ENCODE results near the gene ENPEP.

ENPEP gene

DNA sequence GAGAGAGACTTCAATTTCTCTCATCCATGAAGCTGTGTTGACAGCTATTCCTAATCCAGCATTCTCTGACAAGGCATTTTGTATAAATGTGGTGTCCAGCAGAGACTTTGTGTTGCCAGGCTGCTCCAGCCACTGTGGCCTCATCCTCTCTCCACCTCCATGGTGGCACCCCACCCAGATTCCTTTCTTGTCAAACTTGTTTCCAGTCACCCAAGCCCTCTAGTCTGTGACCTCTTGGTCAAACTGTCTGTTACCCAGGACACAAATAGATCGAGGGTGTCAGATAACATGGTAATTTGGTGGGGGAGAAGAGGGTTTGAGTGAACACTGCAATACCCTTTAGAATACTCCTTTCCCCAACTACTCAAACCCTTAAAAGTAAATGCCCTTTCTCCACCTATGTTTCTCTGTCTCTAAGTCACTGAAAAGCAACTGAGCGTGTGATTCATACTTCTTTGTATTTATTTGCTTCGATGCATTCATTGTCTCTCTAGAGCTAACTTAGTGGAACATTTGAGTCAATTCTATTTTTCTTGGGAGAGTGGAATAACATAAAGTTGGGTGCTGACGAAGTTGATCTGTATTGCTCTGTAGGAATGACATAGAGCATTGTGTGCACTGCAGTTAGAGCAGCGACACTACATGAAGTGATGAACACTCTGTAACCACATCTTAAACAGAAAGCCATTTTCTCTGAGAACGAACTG lies 133.2 kb downstream of the ENPEP start:
- Histone ChIP-seq H3K9ac (ENCODE audit: low read length in 2 of 2) (no peak overlapping the region), H3K9me3 (ENCODE audit: control insufficient read depth in 2 of 2, low read length in 2 of 2) (no peaks in the 10 kb centered on the region), H3K36me3 (ENCODE audit: control insufficient read depth in 2 of 2, insufficient read depth in 2 of 2, low read length in 2 of 2) (no peaks in the 10 kb centered on the region), H3K27me3 (ENCODE audit: control insufficient read depth in 1 of 2, insufficient read depth in 2 of 2, low read length in 2 of 2) (peaks cover 23 to 39% of the 10 kb centered on the region in 2 donors), H3K27ac (ENCODE audit: low read length) (no peak overlapping the region), H3K4me3 (ENCODE audit: low read length in 2 of 2) (no peak overlapping the region), H3K4me1 (ENCODE audit: control insufficient read depth, insufficient read depth, low read length) (no peaks in the 10 kb centered on the region)

DNA sequence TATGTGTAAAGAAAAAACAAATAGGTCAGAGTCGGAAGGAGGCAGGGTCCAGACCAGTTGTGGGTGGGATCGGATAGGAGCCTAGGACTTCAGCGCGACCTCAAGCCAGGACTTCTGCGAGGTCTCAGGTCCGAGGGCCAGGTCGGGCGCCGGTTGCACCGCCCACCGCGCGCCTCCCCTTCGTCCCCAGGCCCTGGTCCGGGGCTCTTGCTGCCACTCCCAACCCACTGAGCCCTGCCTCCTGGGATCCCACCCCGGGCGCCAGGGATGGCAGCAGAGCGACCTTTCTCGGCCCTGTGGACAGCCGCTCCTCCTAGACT lies 134.6 kb downstream of the ENPEP start:
- Histone ChIP-seq H3K36me3 (ENCODE audit: control insufficient read depth in 2 of 2, insufficient read depth in 2 of 2, low read length in 2 of 2) (no peaks in the 10 kb centered on the region), H3K27me3 (ENCODE audit: control insufficient read depth in 1 of 2, insufficient read depth in 2 of 2, low read length in 2 of 2) (peaks cover 36 to 53% of the 10 kb centered on the region in 2 donors), H3K9ac (ENCODE audit: low read length in 2 of 2) (no peak overlapping the region), H3K4me1 (ENCODE audit: control insufficient read depth, insufficient read depth, low read length) (no peaks in the 10 kb centered on the region), H3K27ac (ENCODE audit: low read length) (no peak overlapping the region), H3K9me3 (ENCODE audit: control insufficient read depth in 2 of 2, low read length in 2 of 2) (no peaks in the 10 kb centered on the region), H3K4me3 (ENCODE audit: low read length in 2 of 2) (no peak overlapping the region)

DNA sequence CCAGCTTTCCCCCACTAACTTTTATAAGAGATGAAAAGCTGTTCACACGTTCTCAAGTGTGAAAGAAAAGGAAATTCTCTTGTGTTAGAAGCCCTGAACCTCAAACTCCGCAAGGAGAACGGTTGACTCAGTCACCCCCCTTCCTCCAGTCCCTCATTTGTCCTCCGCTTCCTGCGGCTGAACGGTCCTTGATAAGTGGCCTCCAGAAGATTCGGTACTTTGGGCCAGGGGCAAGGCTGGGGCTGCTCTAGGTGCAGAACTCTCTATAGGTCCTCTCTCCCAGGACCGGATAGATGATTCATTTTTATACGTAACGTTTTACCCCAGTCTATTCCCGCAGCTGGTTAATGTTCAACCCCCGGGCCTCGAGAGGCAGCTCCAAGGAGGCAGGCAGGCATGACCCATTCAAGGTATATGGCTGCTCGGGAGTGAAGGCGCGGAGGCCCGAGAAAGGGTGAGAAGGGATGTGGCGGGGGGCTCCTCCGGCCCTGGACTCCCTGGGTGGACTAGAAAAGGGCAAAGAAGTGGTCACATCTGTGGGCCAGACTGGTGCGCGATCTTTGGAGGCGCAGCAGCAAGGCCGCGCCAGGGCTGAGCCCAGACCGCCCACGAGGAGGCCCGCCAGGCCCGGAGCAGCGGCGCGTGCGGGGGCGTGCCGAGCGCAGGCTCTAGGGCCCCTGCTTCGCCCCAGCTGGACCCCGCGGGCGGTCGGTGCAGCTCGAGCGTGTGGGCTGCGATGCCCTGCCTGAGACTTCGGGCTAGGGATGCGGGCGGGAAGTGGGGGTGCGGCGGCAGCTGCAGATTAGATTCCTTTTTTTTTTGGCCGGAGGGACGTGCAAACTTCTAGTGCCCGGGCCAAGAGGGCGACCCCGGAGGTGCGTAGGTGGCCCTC lies 135.2 kb downstream of the ENPEP start:
- Histone ChIP-seq H3K4me1 (ENCODE audit: control insufficient read depth, insufficient read depth, low read length) (no peaks in the 10 kb centered on the region), H3K9ac (ENCODE audit: low read length in 2 of 2) (no peak overlapping the region), H3K36me3 (ENCODE audit: control insufficient read depth in 2 of 2, insufficient read depth in 2 of 2, low read length in 2 of 2) (no peaks in the 10 kb centered on the region), H3K27me3 (ENCODE audit: control insufficient read depth in 1 of 2, insufficient read depth in 2 of 2, low read length in 2 of 2) (peaks cover 41 to 59% of the 10 kb centered on the region in 2 donors), H3K4me3 (ENCODE audit: low read length in 2 of 2) (no peak overlapping the region), H3K9me3 (ENCODE audit: control insufficient read depth in 2 of 2, low read length in 2 of 2) (peaks cover 0 to 2% of the 10 kb centered on the region in 2 donors), H3K27ac (ENCODE audit: low read length) (no peak overlapping the region)

DNA sequence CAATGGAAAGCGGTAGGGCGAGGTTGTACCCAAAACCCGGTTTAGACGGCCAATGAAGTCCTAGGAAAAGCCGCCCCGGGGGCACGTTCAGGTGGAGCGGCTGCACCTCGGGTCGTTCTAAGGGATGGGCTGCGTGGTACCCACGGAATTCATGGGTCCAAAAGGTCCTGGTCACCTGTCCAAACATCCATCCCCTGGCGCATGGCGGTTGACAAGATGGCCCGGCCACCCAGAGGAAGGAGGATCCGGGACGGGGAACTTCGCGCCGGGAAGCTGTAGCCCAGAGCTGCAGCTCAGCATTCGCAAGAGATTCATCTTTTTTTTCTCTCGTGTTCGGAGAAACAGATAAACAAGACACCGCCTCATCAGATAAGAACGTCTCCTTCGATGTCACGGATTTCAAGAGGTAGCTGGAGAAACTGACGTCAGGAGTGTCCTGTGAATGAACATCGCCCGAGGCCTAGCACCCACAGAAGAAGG lies 136.1 kb downstream of the ENPEP start:
- peaks cover 41 to 67% of the 10 kb centered on the region in 2 donors for H3K27me3 ChIP-seq (ENCODE audit: control insufficient read depth in 1 of 2, insufficient read depth in 2 of 2, low read length in 2 of 2)
- H3K36me3 ChIP-seq (ENCODE audit: control insufficient read depth in 2 of 2, insufficient read depth in 2 of 2, low read length in 2 of 2), result no peaks in the 10 kb centered on the region
- no peak overlapping the region for H3K9ac ChIP-seq (ENCODE audit: low read length in 2 of 2)
- H3K9me3 ChIP-seq (ENCODE audit: control insufficient read depth in 2 of 2, low read length in 2 of 2), result peaks cover 0 to 2% of the 10 kb centered on the region in 2 donors
- H3K4me3 ChIP-seq (ENCODE audit: low read length in 2 of 2), result no peak overlapping the region
- H3K4me1 ChIP-seq (ENCODE audit: control insufficient read depth, insufficient read depth, low read length), result no peaks in the 10 kb centered on the region
- no peak overlapping the region for H3K27ac ChIP-seq (ENCODE audit: low read length)

DNA sequence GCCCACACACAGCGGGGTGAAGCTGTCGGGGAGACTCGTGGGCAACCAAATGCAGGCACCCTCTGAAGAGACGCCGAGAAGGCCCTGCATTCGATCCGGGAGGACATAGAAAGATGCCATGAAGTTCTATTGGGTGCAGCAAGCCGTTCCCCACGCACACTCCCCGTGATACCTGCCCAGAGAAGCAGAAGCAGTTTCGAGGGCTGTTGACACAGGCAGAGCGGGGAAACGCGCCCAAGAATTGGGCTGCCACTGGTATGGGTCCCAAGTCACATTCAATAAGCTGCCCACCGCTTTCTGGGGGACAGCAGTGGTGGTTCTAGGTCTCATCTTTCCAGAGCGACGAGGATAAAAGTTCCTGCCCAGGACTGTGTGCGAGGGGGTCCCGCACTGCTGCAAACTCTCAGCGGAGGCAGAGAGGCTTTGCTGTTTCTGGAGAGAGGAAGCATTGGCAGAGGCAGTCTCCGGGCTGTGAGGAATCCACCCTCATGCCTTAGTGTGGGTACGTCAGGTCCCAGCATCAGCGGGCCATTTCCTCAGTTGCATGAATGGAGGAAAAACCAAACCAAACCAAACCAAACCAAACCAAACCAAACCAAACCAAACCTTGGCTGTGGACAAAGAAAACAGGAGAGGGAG lies 136.8 kb downstream of the ENPEP start:
- Histone ChIP-seq H3K27me3 (ENCODE audit: control insufficient read depth in 1 of 2, insufficient read depth in 2 of 2, low read length in 2 of 2) (peaks cover 42 to 74% of the 10 kb centered on the region in 2 donors), H3K27ac (ENCODE audit: low read length) (no peak overlapping the region), H3K9me3 (ENCODE audit: control insufficient read depth in 2 of 2, low read length in 2 of 2) (peaks cover 0 to 2% of the 10 kb centered on the region in 2 donors), H3K4me3 (ENCODE audit: low read length in 2 of 2) (no peak overlapping the region), H3K4me1 (ENCODE audit: control insufficient read depth, insufficient read depth, low read length) (no peaks in the 10 kb centered on the region), H3K36me3 (ENCODE audit: control insufficient read depth in 2 of 2, insufficient read depth in 2 of 2, low read length in 2 of 2) (no peaks in the 10 kb centered on the region), H3K9ac (ENCODE audit: low read length in 2 of 2) (no peak overlapping the region)

DNA sequence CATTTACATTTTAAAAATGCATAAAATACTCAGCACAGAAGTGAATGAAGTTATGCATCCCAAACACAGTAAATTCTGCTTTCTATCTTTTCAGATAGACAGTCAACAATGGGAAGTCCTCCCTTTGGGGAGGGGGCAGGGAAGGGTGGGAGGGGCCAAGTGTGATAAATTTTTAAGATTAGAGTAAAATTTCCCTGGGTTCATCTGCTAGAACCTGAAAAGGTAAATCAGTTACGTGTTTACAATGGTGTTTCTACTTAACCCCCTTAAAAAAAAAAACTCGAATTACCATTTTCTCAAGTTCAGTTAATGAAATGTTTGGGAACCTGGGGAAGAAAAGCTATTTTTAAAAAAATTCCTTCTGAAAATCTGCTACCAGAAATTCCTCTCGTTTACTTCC lies 137.8 kb downstream of the ENPEP start:
- Histone ChIP-seq H3K9me3 (ENCODE audit: control insufficient read depth in 2 of 2, low read length in 2 of 2) (peaks cover 2% of the 10 kb centered on the region in 2 donors), H3K9ac (ENCODE audit: low read length in 2 of 2) (no peak overlapping the region), H3K27ac (ENCODE audit: low read length) (no peak overlapping the region), H3K4me3 (ENCODE audit: low read length in 2 of 2) (no peak overlapping the region), H3K4me1 (ENCODE audit: control insufficient read depth, insufficient read depth, low read length) (peaks cover 7% of the 10 kb centered on the region), H3K27me3 (ENCODE audit: control insufficient read depth in 1 of 2, insufficient read depth in 2 of 2, low read length in 2 of 2) (peaks cover 49 to 83% of the 10 kb centered on the region in 2 donors), H3K36me3 (ENCODE audit: control insufficient read depth in 2 of 2, insufficient read depth in 2 of 2, low read length in 2 of 2) (no peaks in the 10 kb centered on the region)

DNA sequence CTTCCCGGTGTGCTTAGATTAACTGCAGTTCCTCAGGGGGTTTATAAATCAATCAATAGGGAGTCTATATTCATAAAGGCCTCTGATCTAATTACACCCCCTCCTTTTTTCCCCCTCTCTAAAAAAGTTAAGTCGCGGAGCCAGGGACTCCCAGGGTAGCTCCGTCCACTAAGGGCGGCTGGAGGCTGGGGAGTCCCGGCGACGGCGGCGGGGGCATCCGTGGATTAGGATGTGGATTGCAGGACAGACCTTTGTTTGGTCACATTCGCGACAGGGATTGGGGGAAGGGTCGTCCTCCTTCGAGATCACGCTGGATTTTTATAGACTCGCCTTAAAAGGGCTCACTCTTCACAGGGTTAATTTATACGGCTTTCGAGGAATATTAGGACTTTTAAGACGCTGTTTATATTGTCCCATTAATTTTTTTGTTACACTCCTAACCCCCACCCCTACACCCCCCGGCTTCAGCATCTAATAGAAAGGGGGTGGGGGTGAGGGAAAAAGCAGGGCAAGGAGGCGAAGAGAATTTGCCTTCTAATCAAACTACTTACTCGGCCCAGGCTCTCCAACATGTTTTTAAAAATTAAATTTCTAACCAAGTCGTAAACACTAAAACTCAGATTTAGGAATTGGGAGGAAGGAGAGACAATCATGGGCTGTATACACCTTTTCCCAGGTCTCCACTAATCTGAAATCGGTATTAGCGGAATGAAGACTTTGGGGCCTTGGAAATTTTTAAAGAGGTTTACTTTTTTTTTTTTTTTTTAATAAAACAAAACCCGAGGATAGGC lies 138.4 kb downstream of the ENPEP start:
- Histone ChIP-seq H3K27ac (ENCODE audit: low read length) (no peak overlapping the region), H3K36me3 (ENCODE audit: control insufficient read depth in 2 of 2, insufficient read depth in 2 of 2, low read length in 2 of 2) (no peaks in the 10 kb centered on the region), H3K9ac (ENCODE audit: low read length in 2 of 2) (no peak overlapping the region), H3K27me3 (ENCODE audit: control insufficient read depth in 1 of 2, insufficient read depth in 2 of 2, low read length in 2 of 2) (peaks cover 56 to 90% of the 10 kb centered on the region in 2 donors), H3K4me3 (ENCODE audit: low read length in 2 of 2) (no peak overlapping the region), H3K9me3 (ENCODE audit: control insufficient read depth in 2 of 2, low read length in 2 of 2) (peaks cover 2 to 3% of the 10 kb centered on the region in 2 donors), H3K4me1 (ENCODE audit: control insufficient read depth, insufficient read depth, low read length) (peaks cover 7% of the 10 kb centered on the region)

All from stomach smooth muscle (tissue), 2 donors.